Measurements from ENCODE around the gene SLC30A4. TPM values are rescaled to one million over a fixed set of nuclear protein-coding genes. Genes with fewer than 3 reads are reported as not detected.

SLC30A4 gene
- total RNA-seq, 1 experiment from 2014 or later, result 1.3 TPM

DNA sequence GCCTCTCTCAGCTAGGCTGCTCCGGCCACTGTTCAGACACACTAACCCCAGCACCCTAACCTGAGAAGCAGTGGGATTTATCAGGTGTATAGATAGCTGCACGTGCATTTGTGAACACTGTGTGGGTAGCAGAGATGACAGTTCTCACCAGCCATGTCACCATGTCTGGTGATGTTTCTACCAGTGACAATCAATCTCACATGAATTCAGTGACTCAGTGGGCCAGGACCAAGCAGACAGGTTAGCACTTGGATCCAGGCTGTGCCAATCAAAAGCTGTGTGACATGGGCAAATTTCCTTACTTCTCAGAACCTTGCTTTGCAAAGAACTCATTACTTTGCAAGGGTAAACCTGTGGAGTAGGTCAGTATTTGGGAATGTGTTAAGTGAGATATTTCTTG, 78.9 kb downstream of the SLC30A4 start:
- no peak for ATAC-seq
- Histone ChIP-seq H3K27ac (ENCODE audit: low read length) (no peak overlapping the region), H3K9ac (ENCODE audit: low read length) (no peak overlapping the region), H3F3A (ENCODE audit: low read length, unreplicated experiment) (no peaks in the 10 kb centered on the region), H4K20me1 (ENCODE audit: low read length) (no peaks in the 10 kb centered on the region), H3K4me3 (ENCODE audit: low read length) (no peak overlapping the region), H3K27me3 (ENCODE audit: low read length) (no peaks in the 10 kb centered on the region), H3K9me2 (replicated peaks; ENCODE audit: low read length) (no peaks in the 10 kb centered on the region), H2AFZ (ENCODE audit: low read length) (no peak overlapping the region), H3K79me2 (ENCODE audit: low read length) (no peaks in the 10 kb centered on the region), H3K36me3 (ENCODE audit: low read depth, low read length) (no peaks in the 10 kb centered on the region), H3K9me3 (ENCODE audit: low read length) (no peaks in the 10 kb centered on the region), H3K4me1 (ENCODE audit: insufficient read depth, low read length) (peaks cover 36% of the 10 kb centered on the region), H3K4me2 (ENCODE audit: low read length) (no peak overlapping the region)
- TF ChIP-seq EZH2phosphoT487 (IDR thresholded peaks at IDR 0.05; ENCODE audit: borderline replicate concordance, low read length) (no peak), EZH2 (IDR thresholded peaks at IDR 0.05; ENCODE audit: low read length, unreplicated experiment) (no peak)
- no peak for DNase-seq
- CTCF ChIA-PET, result no interaction called here
- POLR2A ChIA-PET (ENCODE audit: unreplicated experiment), result no interaction called here
- intact Hi-C loops (cut with micrococcal nuclease), result no loop called here
- no TSS peak for BruUV-seq (replicated peaks)

DNA sequence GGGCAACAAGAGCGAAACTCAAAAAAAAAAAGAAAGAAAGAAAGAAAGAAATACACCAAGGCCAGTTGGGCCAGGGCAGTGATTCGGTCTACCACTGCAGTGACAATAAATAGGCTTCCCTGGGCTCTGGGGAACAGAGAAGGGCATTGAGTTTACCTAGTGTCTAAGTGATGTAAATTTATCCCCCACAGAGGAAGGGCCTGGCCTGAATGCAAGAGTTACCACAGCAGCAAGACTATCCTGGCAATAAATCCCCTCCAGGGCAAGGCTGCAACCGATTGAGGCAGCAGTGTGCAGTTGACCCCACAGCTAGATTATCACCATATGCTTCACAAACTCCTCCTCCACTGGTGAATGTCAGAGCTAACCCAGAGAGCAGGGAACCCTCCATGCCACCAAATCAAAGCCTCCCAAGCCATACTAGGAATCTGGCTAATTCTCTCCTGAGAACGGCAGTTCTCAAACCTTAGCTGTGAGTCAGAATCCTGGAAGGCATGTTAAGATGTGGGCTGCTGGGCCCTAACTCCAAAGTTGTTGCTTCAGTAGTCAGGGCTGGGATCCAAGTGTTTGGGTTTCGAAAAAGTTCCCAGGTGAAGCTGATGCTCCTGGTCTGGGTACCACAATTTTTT, 79.9 kb downstream of the SLC30A4 start:
- Histone ChIP-seq H3K4me2 (ENCODE audit: low read length) (no peak overlapping the region), H3K4me1 (ENCODE audit: insufficient read depth, low read length) (peaks cover 28% of the 10 kb centered on the region), H3K79me2 (ENCODE audit: low read length) (no peaks in the 10 kb centered on the region), H3K27ac (ENCODE audit: low read length) (0 out of 2 replicates have a peak overlapping the region, but pooled peaks have one; percentile 18), H2AFZ (ENCODE audit: low read length) (peak overlapping the region; percentile 21; the same call in 1 of the 2 replicates), H3F3A (ENCODE audit: low read length, unreplicated experiment) (no peaks in the 10 kb centered on the region), H3K9ac (ENCODE audit: low read length) (no peak overlapping the region), H3K4me3 (ENCODE audit: low read length) (no peak overlapping the region), H4K20me1 (ENCODE audit: low read length) (no peaks in the 10 kb centered on the region), H3K9me3 (ENCODE audit: low read length) (no peaks in the 10 kb centered on the region), H3K9me2 (replicated peaks; ENCODE audit: low read length) (no peaks in the 10 kb centered on the region), H3K36me3 (ENCODE audit: low read depth, low read length) (no peaks in the 10 kb centered on the region), H3K27me3 (ENCODE audit: low read length) (no peaks in the 10 kb centered on the region)
- no peak for ATAC-seq
- BruUV-seq (replicated peaks), result no TSS peak
- peak; percentile 32 for DNase-seq
- POLR2A ChIA-PET (ENCODE audit: unreplicated experiment), result no interaction called here
- CTCF ChIA-PET, result interaction anchor here (0.6 kb wide), 1 partner anchor 15 kb away, joined by 5 read pairs; no protein-coding TSS in a partner anchor
- no peak for TF ChIP-seq CTCF (conservative IDR thresholded peaks at IDR 0.05; ENCODE audit: low read depth, low read length)
- TF ChIP-seq EZH2phosphoT487 (IDR thresholded peaks at IDR 0.05; ENCODE audit: borderline replicate concordance, low read length), result no peak
- no peak for TF ChIP-seq EZH2 (IDR thresholded peaks at IDR 0.05; ENCODE audit: low read length, unreplicated experiment)
- intact Hi-C loops (cut with micrococcal nuclease), result no loop called here

- Histone ChIP-seq H3K9ac (ENCODE audit: low read length) (no peak overlapping the region), H4K20me1 (ENCODE audit: low read length) (no peaks in the 10 kb centered on the region), H3F3A (ENCODE audit: low read length, unreplicated experiment) (no peaks in the 10 kb centered on the region), H3K4me3 (ENCODE audit: low read length) (no peak overlapping the region), H3K9me3 (ENCODE audit: low read length) (no peaks in the 10 kb centered on the region), H3K9me2 (replicated peaks; ENCODE audit: low read length) (no peaks in the 10 kb centered on the region), H3K79me2 (ENCODE audit: low read length) (no peaks in the 10 kb centered on the region), H3K27me3 (ENCODE audit: low read length) (no peaks in the 10 kb centered on the region), H2AFZ (ENCODE audit: low read length) (no peak overlapping the region), H3K36me3 (ENCODE audit: low read depth, low read length) (no peaks in the 10 kb centered on the region), H3K4me2 (ENCODE audit: low read length) (no peak overlapping the region), H3K27ac (ENCODE audit: low read length) (no peak overlapping the region), H3K4me1 (ENCODE audit: insufficient read depth, low read length) (peaks cover 28% of the 10 kb centered on the region)
- ChIA-PET CTCF (interaction anchor here (0.6 kb wide), 1 partner anchor 16 kb away, joined by 5 read pairs; no protein-coding TSS in a partner anchor), POLR2A (ENCODE audit: unreplicated experiment) (no interaction called here)
- no peak for ATAC-seq
- no peak for TF ChIP-seq EZH2phosphoT487 (IDR thresholded peaks at IDR 0.05; ENCODE audit: borderline replicate concordance, low read length)
- no peak for DNase-seq
- intact Hi-C loops (cut with micrococcal nuclease), result no loop called here
- no TSS peak for BruUV-seq (replicated peaks)
Measured at GRCh38 chr15:45441686-45442085, 80.9 kb downstream of the SLC30A4 start.
